ENCODE data around the gene STARD3. TPM values are rescaled to one million over a fixed set of nuclear protein-coding genes. Genes with fewer than 3 reads are reported as not detected.

STARD3 gene
- total and polyA plus RNA-seq, 9 of the 15 experiments (the other 6 are each of a cell fraction or from before 2014, with no cell fraction given) = 0.63 to 87.0 (median 46.0) TPM

- TF ChIP-seq REST (IDR thresholded peaks at IDR 0.05; ENCODE audit: borderline replicate concordance) = peak; percentile 44; the same call in 1 of the 2 replicates
- TF ChIP-seq REST (CRISPR knock-in tag; IDR thresholded peaks at IDR 0.05; ENCODE audit: low read depth) = no peak
- TF ChIP-seq MYNN (IDR thresholded peaks at IDR 0.05) = peak; percentile 63; the same call in 1 of the 2 replicates
- TF ChIP-seq MYNN (CRISPR knock-in tag; IDR thresholded peaks at IDR 0.05) = no peak
- no peak; the same call in 1 of the 2 replicates for TF ChIP-seq TCF7 (IDR thresholded peaks at IDR 0.05; ENCODE audit: borderline replicate concordance)
- peak; percentile 44 to 73 for TF ChIP-seq RAD21 (CRISPR knock-in tag; conservative IDR thresholded peaks at IDR 0.05 in 1 of 2, IDR thresholded peaks at IDR 0.05 in 1 of 2)
- TF ChIP-seq SRSF3 (IDR thresholded peaks at IDR 0.05; ENCODE audit: insufficient read depth, low read length) = no peak
- no peak for TF ChIP-seq ZNF75A (CRISPR knock-in tag; IDR thresholded peaks at IDR 0.05)
- peak; percentile 27 for TF ChIP-seq CTCFL (IDR thresholded peaks at IDR 0.05; ENCODE audit: borderline replicate concordance, insufficient read depth, low read depth, low read length, poor library complexity, severe bottlenecking)
- TF ChIP-seq CTCF (IDR thresholded peaks at IDR 0.05 in 2 of 3, conservative IDR thresholded peaks at IDR 0.05 in 1 of 3; ENCODE audit: insufficient read depth in 2 of 3, low read depth in 1 of 3, low read length in 3 of 3) = peak; percentile 84 to 93 (median 91)
- peak; percentile 63 for TF ChIP-seq RBFOX2 (IDR thresholded peaks at IDR 0.05; ENCODE audit: low read depth, low read length)
- 0 out of 2 replicates have a peak, but pooled peaks have one; percentile 21 for TF ChIP-seq CC2D1A (IDR thresholded peaks at IDR 0.05)
- TF ChIP-seq XRCC5 (IDR thresholded peaks at IDR 0.05; ENCODE audit: low read depth, low read length) = peak; percentile 82
- TF ChIP-seq GTF2B (IDR thresholded peaks at IDR 0.05; ENCODE audit: extremely low read depth, insufficient read length) = peak; percentile 48
- peak; percentile 35; the same call in 1 of the 2 replicates for TF ChIP-seq KLF16 (IDR thresholded peaks at IDR 0.05)
Measured at GRCh38 chr17:39623356-39623950, 13.5 kb upstream of the STARD3 start (continued).
